ENCODE measurements around the gene CRY1.
"Not testable (repeated sequence)": the region's sequence is repeated elsewhere in the genome, so short reads cannot be mapped to it uniquely, and the experiment has no call there.

Gene CRY1

DNA sequence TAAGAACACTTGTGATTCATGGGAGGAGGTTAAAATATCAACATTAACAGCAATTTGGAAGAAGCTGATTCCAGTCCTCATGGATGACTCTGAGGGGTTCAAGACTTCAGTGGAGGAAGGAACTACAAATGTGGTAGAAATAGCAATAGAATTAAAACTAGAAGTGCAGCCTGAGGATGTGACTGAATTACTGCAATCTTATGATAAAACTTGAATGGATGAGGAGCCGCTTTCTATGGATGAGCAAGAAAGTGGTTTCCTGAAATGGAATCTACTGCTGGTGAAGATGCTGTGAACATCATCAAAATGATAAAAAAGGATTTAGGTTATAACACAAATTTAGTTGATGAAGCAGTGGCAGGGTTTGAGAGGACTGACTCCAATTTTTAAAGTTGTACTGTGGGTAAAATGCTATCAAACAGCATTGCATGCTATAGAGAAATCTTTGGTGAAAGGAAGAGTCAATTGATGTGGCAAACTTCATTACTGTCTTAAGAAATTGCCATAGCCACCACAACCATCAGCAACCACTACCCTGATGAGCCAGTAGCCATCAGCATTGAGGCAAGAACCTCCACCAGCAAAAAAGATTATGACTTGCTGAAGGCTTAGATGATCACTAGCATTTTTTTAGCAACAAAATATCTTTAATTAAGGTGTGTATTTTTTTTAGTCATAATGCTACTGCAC is 80.5 kb downstream of the CRY1 start:
- H3K4me2 ChIP-seq (ENCODE audit: low read depth, low read length, poor library complexity, severe bottlenecking): no peak overlapping the region
- no peaks in the 10 kb centered on the region for H4K20me1 ChIP-seq (ENCODE audit: insufficient read depth, low read length, poor library complexity, severe bottlenecking)
- no peaks in the 10 kb centered on the region for H3K27me3 ChIP-seq (ENCODE audit: insufficient read depth, low read length, poor library complexity, severe bottlenecking)
- H3K79me2 ChIP-seq (ENCODE audit: insufficient read depth, low read length): no peaks in the 10 kb centered on the region
- no peaks in the 10 kb centered on the region; the same call in 1 of the 2 replicates for H3K9me3 ChIP-seq (ENCODE audit: insufficient read depth, low read depth, low read length)
- H3F3A ChIP-seq (ENCODE audit: low read depth): no peaks in the 10 kb centered on the region
- peaks cover 12% of the 10 kb centered on the region; the same call in 1 of the 2 replicates for H3K36me3 ChIP-seq (ENCODE audit: insufficient read depth, low read length)
- no peak overlapping the region for H3K4me3 ChIP-seq (ENCODE audit: low read length, poor library complexity, severe bottlenecking)
- no peak for TF ChIP-seq EZH2phosphoT487 (IDR thresholded peaks at IDR 0.05; ENCODE audit: borderline replicate concordance)
- TF ChIP-seq, protein P1, sequence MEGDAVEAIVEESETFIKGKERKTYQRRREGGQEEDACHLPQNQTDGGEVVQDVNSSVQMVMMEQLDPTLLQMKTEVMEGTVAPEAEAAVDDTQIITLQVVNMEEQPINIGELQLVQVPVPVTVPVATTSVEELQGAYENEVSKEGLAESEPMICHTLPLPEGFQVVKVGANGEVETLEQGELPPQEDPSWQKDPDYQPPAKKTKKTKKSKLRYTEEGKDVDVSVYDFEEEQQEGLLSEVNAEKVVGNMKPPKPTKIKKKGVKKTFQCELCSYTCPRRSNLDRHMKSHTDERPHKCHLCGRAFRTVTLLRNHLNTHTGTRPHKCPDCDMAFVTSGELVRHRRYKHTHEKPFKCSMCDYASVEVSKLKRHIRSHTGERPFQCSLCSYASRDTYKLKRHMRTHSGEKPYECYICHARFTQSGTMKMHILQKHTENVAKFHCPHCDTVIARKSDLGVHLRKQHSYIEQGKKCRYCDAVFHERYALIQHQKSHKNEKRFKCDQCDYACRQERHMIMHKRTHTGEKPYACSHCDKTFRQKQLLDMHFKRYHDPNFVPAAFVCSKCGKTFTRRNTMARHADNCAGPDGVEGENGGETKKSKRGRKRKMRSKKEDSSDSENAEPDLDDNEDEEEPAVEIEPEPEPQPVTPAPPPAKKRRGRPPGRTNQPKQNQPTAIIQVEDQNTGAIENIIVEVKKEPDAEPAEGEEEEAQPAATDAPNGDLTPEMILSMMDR (conservative IDR thresholded peaks at IDR 0.05; ENCODE audit: low read length): no peak
- no peak overlapping the region for H2AFZ ChIP-seq (ENCODE audit: low read length)
- H3K9me2 ChIP-seq (replicated peaks; ENCODE audit: low read depth, low read length): no peaks in the 10 kb centered on the region
- H3K4me1 ChIP-seq (ENCODE audit: insufficient read depth, low read length, poor library complexity, severe bottlenecking): no peaks in the 10 kb centered on the region
- no peak overlapping the region for H3K9ac ChIP-seq (ENCODE audit: low read depth, low read length, poor library complexity, severe bottlenecking)

DNA sequence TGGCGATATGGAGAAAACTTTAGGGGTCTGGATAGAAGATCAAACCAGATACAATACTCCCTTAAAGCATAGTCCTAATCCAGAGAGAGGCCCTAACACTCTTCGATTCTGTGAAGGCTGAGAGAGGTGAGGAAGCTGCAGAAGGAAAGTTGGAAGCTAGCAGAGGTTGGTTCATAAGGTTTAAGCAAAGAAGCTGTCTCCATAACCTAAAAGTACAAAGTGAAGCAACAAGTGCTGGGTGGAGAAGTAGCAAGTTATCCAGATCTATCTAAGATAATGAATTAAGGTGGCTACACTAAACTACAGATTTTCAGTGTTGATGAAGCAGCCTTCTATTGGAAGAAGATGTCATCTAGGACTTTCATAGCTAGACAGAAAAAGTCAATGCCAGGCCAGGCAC is 81.8 kb downstream of the CRY1 start:
- 0 out of 2 replicates have a peak, but pooled peaks cover 4% of the 10 kb centered on the region for H3K36me3 ChIP-seq (ENCODE audit: insufficient read depth, low read length)

DNA sequence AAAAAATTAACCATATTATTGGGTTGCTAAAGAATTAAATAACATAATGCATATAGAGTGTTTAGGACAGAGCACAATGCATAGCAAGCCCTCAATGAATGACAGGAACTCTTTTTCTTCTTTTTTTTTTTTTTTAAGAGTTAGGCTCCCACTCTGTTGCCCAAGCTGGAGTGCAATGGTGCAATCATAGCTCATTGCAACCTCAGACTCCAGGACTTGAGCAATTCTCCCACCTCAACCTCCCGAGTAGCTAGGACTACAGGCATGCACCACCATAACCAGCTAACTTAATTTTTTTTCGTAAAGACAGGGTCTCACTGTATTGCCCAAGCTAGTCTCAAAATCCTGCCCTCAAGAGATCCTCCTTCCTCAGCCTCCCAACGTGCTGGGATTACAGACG is 85.9 kb downstream of the CRY1 start:
- H3K9me2 ChIP-seq (replicated peaks; ENCODE audit: low read depth, low read length): no peaks in the 10 kb centered on the region
- no peak overlapping the region for H2AFZ ChIP-seq (ENCODE audit: low read length)
- H4K20me1 ChIP-seq (ENCODE audit: insufficient read depth, low read length, poor library complexity, severe bottlenecking): no peaks in the 10 kb centered on the region
- no peak overlapping the region for H3K4me3 ChIP-seq (ENCODE audit: low read length, poor library complexity, severe bottlenecking)
- TF ChIP-seq, protein P1 (conservative IDR thresholded peaks at IDR 0.05; ENCODE audit: low read length): no peak
- TF ChIP-seq EZH2phosphoT487 (IDR thresholded peaks at IDR 0.05; ENCODE audit: borderline replicate concordance): no peak
- no peak overlapping the region for H3K4me2 ChIP-seq (ENCODE audit: low read depth, low read length, poor library complexity, severe bottlenecking)
- no peak overlapping the region for H3K9ac ChIP-seq (ENCODE audit: low read depth, low read length, poor library complexity, severe bottlenecking)
- H3K79me2 ChIP-seq (ENCODE audit: insufficient read depth, low read length): no peaks in the 10 kb centered on the region
- H3K9me3 ChIP-seq (ENCODE audit: insufficient read depth, low read depth, low read length): no peaks in the 10 kb centered on the region; the same call in 1 of the 2 replicates
- H3K4me1 ChIP-seq (ENCODE audit: insufficient read depth, low read length, poor library complexity, severe bottlenecking): no peaks in the 10 kb centered on the region
- no peaks in the 10 kb centered on the region for H3K27me3 ChIP-seq (ENCODE audit: insufficient read depth, low read length, poor library complexity, severe bottlenecking)
- no peaks in the 10 kb centered on the region for H3F3A ChIP-seq (ENCODE audit: low read depth)
- H3K36me3 ChIP-seq (ENCODE audit: insufficient read depth, low read length): 0 out of 2 replicates have a peak, but pooled peaks cover 14% of the 10 kb centered on the region

More for the DNA sequence above, 81.8 kb downstream of the CRY1 start:
- H3K4me3 ChIP-seq (ENCODE audit: low read length, poor library complexity, severe bottlenecking): no peak overlapping the region
- no peaks in the 10 kb centered on the region for H3K79me2 ChIP-seq (ENCODE audit: insufficient read depth, low read length)
- H3K9ac ChIP-seq (ENCODE audit: low read depth, low read length, poor library complexity, severe bottlenecking): no peak overlapping the region
- H3K27me3 ChIP-seq (ENCODE audit: insufficient read depth, low read length, poor library complexity, severe bottlenecking): no peaks in the 10 kb centered on the region
- no peaks in the 10 kb centered on the region for H4K20me1 ChIP-seq (ENCODE audit: insufficient read depth, low read length, poor library complexity, severe bottlenecking)
- no peak overlapping the region for H3K4me2 ChIP-seq (ENCODE audit: low read depth, low read length, poor library complexity, severe bottlenecking)
- H3K9me3 ChIP-seq (ENCODE audit: insufficient read depth, low read depth, low read length): no peaks in the 10 kb centered on the region; the same call in 1 of the 2 replicates
- H2AFZ ChIP-seq (ENCODE audit: low read length): no peak overlapping the region
- H3K9me2 ChIP-seq (replicated peaks; ENCODE audit: low read depth, low read length): no peaks in the 10 kb centered on the region
- TF ChIP-seq EZH2phosphoT487 (IDR thresholded peaks at IDR 0.05; ENCODE audit: borderline replicate concordance): no peak
- TF ChIP-seq, protein P1 (conservative IDR thresholded peaks at IDR 0.05; ENCODE audit: low read length): no peak
- H3F3A ChIP-seq (ENCODE audit: low read depth): no peaks in the 10 kb centered on the region
- no peaks in the 10 kb centered on the region for H3K4me1 ChIP-seq (ENCODE audit: insufficient read depth, low read length, poor library complexity, severe bottlenecking)

DNA sequence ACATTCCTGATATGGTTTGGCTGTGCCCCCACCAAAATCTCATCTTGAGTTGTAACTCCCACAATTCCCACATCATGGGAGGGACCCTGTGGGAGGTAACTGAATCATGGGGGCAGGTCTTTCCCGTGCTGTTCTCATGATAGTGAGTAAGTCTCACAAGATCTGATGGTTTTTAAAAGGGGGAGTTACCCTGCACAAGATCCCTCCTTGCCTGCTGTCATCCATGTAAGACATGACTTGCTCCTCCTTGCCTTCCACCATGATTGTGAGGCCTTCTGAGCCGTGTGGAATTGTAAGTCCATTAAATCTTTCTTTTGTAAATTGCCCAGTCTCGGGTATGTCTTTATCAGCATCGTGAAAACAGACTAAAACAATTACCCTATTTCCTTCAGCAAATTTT is 90.7 kb downstream of the CRY1 start:
- H4K20me1 ChIP-seq (ENCODE audit: insufficient read depth, low read length, poor library complexity, severe bottlenecking); H3K4me1 ChIP-seq (ENCODE audit: insufficient read depth, low read length, poor library complexity, severe bottlenecking); H3K9ac ChIP-seq (ENCODE audit: low read depth, low read length, poor library complexity, severe bottlenecking); H3K27me3 ChIP-seq (ENCODE audit: insufficient read depth, low read length, poor library complexity, severe bottlenecking); H3F3A ChIP-seq (ENCODE audit: low read depth); H3K9me3 ChIP-seq (ENCODE audit: insufficient read depth, low read depth, low read length); H3K4me3 ChIP-seq (ENCODE audit: low read length, poor library complexity, severe bottlenecking); H3K4me2 ChIP-seq (ENCODE audit: low read depth, low read length, poor library complexity, severe bottlenecking); H3K9me2 ChIP-seq (replicated peaks; ENCODE audit: low read depth, low read length); H2AFZ ChIP-seq (ENCODE audit: low read length); H3K79me2 ChIP-seq (ENCODE audit: insufficient read depth, low read length): not testable (repeated sequence)
- peaks cover 33% of the 10 kb centered on the region; the same call in 1 of the 2 replicates for H3K36me3 ChIP-seq (ENCODE audit: insufficient read depth, low read length)
